GM12892 (cell line): ENCODE data around the gene UBA3.

Experiments used
- POLR2A ChIP-seq: IDR thresholded peaks from 2 replicates; pipeline ENCODE4 v1.6.1; 2011; ENCODE audit warnings: low read depth, low read length, control low read depth
- TAF1 ChIP-seq: IDR thresholded peaks from 2 replicates; pipeline ENCODE4 v1.6.1; 2011; ENCODE audit warnings: low read depth, mild to moderate bottlenecking, control low read depth, low read length, borderline replicate concordance

DNA sequence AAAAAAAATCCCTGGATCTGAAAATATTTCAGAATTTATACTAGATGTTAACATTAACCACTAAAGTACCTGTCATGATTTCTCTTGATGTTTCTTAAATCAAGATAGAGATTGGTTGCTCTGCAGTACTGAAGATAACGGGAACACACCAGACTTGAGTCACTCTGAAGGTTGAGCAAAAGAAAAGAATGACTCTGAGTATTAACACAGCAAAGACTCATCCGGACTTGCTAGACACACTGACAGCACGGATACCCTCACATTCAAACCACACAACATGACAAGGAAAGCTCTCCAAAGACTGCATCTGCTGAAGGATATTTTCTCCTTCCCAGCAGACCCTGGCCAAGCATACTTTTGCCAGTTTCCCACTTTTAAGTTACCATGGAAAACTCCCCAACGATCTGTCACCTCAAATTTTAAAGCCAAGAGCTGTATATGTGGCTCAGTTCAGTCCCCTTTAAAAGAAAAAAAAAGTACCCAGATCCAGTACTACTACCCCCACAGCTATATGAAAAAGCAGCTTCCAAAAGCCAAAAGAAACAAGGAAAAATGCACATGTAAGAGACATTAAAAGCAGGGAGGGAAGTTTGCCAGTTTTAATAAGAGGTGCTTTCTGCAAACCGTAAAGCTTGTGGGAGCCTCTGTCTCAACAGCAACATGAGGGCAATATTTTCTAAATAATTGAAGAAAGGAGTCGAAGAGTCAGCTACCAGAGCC is 74.9 kb downstream of the UBA3 start:
- no peak for TF ChIP-seq POLR2A
- no peak for TF ChIP-seq TAF1
